Chondrocyte (in vitro differentiated cells): ENCODE measurements around the gene FNDC3A. TPM values are rescaled to one million over a fixed set of nuclear protein-coding genes. Genes with fewer than 3 reads are reported as not detected.
"Not testable (repeated sequence)": the region's sequence is repeated elsewhere in the genome, so short reads cannot be mapped to it uniquely, and the experiment has no call there.

Experiments used
- DNase-seq: peaks from one replicate; pipeline ENCODE4 v3.0.0; 2021; ENCODE audit warnings: mixed read lengths, low spot score
- H3K27ac Mint-ChIP-seq: one replicate; pipeline ENCODE4 v1.8.0; 2021; ENCODE audit warnings: mild to moderate bottlenecking, moderate library complexity, mixed read lengths; ENCODE audit not compliant: unreplicated experiment
- H3K27me3 Mint-ChIP-seq: 2 replicates; pipeline ENCODE4 v1.8.0; 2021; ENCODE audit warnings: low read depth, mixed read lengths
- H3K36me3 Mint-ChIP-seq: 2 replicates; pipeline ENCODE4 v1.8.0; 2021; ENCODE audit warnings: low read depth, mixed read lengths
- H3K4me1 Mint-ChIP-seq: 2 replicates; pipeline ENCODE4 v1.8.0; 2021; ENCODE audit warnings: low read depth, mild to moderate bottlenecking, mixed read lengths
- H3K4me3 Mint-ChIP-seq: one replicate; pipeline ENCODE4 v1.8.0; 2021; ENCODE audit warnings: mild to moderate bottlenecking, moderate library complexity, mixed read lengths; ENCODE audit not compliant: unreplicated experiment
- H3K9me3 Mint-ChIP-seq: 2 replicates; pipeline ENCODE4 v1.8.0; 2021; ENCODE audit warnings: low read depth, mixed read lengths
- total RNA-seq: library from RNA; stranded (reverse); gene quantifications from 3 replicates; pipeline ENCODE4 v1.2.1, GENCODE V29; 2021
- TF ChIP-seq, protein P1 (sequence below): fragments of 200-600 bp; sonication (generic); IDR thresholded peaks from 2 replicates; pipeline ENCODE4 v1.5.0; 2021; ENCODE audit warnings: antibody characterized with exemption, mild to moderate bottlenecking, moderate library complexity

Gene FNDC3A
- total RNA-seq, 1 donor from 2014 or later: 34.3 TPM

- DNase-seq: no peak
- Mint-ChIP-seq H3K36me3 (peaks cover 39% of the 10 kb centered on the region), H3K9me3 (peaks cover 2% of the 10 kb centered on the region), H3K27me3 (no peaks in the 10 kb centered on the region), H3K4me3 (no peak overlapping the region), H3K27ac (no peak overlapping the region), H3K4me1 (peaks cover 6% of the 10 kb centered on the region)
- TF ChIP-seq, protein P1, sequence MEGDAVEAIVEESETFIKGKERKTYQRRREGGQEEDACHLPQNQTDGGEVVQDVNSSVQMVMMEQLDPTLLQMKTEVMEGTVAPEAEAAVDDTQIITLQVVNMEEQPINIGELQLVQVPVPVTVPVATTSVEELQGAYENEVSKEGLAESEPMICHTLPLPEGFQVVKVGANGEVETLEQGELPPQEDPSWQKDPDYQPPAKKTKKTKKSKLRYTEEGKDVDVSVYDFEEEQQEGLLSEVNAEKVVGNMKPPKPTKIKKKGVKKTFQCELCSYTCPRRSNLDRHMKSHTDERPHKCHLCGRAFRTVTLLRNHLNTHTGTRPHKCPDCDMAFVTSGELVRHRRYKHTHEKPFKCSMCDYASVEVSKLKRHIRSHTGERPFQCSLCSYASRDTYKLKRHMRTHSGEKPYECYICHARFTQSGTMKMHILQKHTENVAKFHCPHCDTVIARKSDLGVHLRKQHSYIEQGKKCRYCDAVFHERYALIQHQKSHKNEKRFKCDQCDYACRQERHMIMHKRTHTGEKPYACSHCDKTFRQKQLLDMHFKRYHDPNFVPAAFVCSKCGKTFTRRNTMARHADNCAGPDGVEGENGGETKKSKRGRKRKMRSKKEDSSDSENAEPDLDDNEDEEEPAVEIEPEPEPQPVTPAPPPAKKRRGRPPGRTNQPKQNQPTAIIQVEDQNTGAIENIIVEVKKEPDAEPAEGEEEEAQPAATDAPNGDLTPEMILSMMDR: no peak
Measured at GRCh38 chr13:49134305-49134704, 158.6 kb downstream of the FNDC3A start.

DNA sequence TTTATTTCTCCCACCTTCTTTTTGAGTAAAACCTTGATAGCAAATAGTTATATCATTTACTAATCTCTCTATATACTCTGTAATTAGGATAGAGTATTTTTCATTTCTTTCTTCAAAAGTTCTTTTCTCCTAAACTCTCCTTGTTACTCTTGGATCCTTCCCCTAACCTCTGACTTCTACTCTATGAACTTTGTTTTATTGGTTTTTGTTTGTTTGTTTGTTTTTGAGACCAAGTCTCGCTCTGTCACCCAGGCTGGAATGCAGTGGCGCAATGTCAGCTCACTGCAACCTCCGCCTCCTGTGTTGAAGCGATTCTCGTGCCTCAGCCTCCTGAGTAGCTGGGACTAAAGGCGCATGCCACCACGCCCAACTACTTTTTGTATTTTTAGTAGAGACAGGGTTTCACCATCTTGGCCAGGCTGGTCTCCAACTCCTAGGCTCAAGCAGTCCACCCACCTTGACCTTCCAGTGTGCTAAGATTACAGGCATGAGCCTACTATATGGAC lies 161.5 kb downstream of the FNDC3A start:
- not testable (repeated sequence) for H3K9me3 Mint-ChIP-seq, H3K4me3 Mint-ChIP-seq, DNase-seq, H3K27ac Mint-ChIP-seq, H3K4me1 Mint-ChIP-seq, H3K27me3 Mint-ChIP-seq
- peaks cover 41% of the 10 kb centered on the region for H3K36me3 Mint-ChIP-seq

GRCh38 chr13:49140910-49141611 lies 165.3 kb downstream of the FNDC3A start:
- Mint-ChIP-seq H3K27me3 (no peaks in the 10 kb centered on the region), H3K27ac (peak overlapping the region; percentile 45), H3K4me1 (no peaks in the 10 kb centered on the region), H3K4me3 (no peak overlapping the region), H3K9me3 (no peaks in the 10 kb centered on the region), H3K36me3 (peaks cover 31% of the 10 kb centered on the region)
- DNase-seq: no peak
- TF ChIP-seq, protein P1: no peak

DNA sequence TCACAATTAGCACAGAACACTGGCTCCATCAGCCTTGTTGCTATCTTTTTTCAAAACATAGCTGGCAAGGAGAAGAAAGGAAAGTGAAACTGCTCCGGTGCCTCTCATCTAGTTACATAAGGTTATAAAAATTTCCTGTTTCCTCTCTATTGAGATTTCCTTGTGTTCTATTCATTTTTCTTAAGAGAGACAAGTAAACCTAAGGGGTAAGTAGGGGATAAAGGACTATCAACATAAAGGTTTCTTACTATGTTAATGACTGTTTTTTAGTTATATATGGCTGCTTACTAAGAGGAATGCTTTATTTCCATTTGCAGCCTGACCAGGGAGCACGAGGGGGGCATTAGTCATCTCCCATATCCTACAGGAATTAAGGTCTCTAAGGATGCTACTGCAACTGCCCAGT lies 171.2 kb downstream of the FNDC3A start:
- Mint-ChIP-seq H3K36me3 (peaks cover 44% of the 10 kb centered on the region), H3K4me1 (peaks cover 10% of the 10 kb centered on the region), H3K4me3 (peak overlapping the region; percentile 13), H3K27ac (peak overlapping the region; percentile 43), H3K27me3 (no peaks in the 10 kb centered on the region), H3K9me3 (peaks cover 29% of the 10 kb centered on the region)
- TF ChIP-seq, protein P1: no peak
- no peak for DNase-seq

DNA sequence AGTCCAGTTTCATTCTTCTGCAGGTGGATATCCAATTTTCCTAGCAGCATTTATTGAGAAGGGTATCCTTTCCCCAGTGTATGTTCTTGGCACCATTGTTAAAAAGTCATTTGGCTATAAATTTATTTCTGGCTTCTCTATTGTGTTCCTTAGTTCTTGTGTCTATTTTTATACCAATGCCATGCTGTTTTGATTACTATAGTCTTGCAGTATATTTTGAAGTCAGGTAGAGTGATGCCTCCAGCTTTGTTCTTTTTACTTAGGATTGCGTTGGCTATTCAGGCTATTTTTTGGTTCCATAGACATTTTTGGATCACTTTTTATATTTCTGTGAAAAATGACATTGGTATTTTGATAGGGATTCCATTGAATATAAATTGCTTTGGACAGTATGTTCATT lies 172.7 kb downstream of the FNDC3A start:
- TF ChIP-seq, protein P1: no peak
- Mint-ChIP-seq H3K27me3 (no peaks in the 10 kb centered on the region), H3K9me3 (peaks cover 29% of the 10 kb centered on the region), H3K4me1 (peaks cover 10% of the 10 kb centered on the region), H3K36me3 (peaks cover 44% of the 10 kb centered on the region), H3K27ac (no peak overlapping the region), H3K4me3 (no peak overlapping the region)
- no peak for DNase-seq

- peaks cover 18% of the 10 kb centered on the region for H3K36me3 Mint-ChIP-seq
Measured at GRCh38 chr13:49157955-49158584, 182.4 kb downstream of the FNDC3A start.

GRCh38 chr13:49163162-49163561 lies 187.4 kb downstream of the FNDC3A start:
- H3K27ac Mint-ChIP-seq, H3K27me3 Mint-ChIP-seq, H3K4me3 Mint-ChIP-seq, H3K4me1 Mint-ChIP-seq: not testable (repeated sequence)
- DNase-seq: peak; percentile 59
- Mint-ChIP-seq H3K9me3 (peaks cover 27% of the 10 kb centered on the region), H3K36me3 (peaks cover 38% of the 10 kb centered on the region)

More at GRCh38 chr13:49157955-49158584, 182.4 kb downstream of the FNDC3A start:
- peak; percentile 49 for DNase-seq
- not testable (repeated sequence) for H3K27ac Mint-ChIP-seq, H3K27me3 Mint-ChIP-seq, H3K9me3 Mint-ChIP-seq, H3K4me1 Mint-ChIP-seq, H3K4me3 Mint-ChIP-seq
